OCI-M2 (cell line): Measurements from ENCODE around the gene VIPR2.
"Not testable (repeated sequence)": the region's sequence is repeated elsewhere in the genome, so short reads cannot be mapped to it uniquely, and the experiment has no call there.

Experiments used
- DNase-seq: peaks from one replicate; lab custom pipeline; 2025; ENCODE audit not compliant: unreplicated experiment; lab: John Stamatoyannopoulos, UW

VIPR2 gene

GRCh38 chr7:159140170-159140910 lies 4.3 kb downstream of the VIPR2 start:
- no peak for DNase-seq

DNA sequence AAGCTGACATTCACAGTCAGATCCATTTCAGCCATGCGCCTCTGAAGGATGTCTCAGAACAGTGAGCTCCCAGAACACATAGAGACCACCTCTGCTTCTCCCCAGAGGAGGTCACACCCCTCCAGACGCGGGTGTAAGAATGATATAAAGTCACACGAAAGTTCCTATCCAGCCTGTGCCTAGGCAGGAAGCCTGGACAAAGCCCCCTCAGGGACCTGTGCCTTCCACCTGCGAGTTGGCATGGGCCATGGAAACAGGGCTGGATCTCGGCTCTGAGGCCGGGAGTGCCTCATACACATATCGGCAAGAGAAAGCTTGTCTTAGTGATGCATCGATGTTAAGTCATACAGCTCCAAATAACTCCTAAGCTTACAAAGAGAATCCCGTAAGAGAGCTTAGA lies 5.0 kb downstream of the VIPR2 start:
- DNase-seq, result no peak

DNA sequence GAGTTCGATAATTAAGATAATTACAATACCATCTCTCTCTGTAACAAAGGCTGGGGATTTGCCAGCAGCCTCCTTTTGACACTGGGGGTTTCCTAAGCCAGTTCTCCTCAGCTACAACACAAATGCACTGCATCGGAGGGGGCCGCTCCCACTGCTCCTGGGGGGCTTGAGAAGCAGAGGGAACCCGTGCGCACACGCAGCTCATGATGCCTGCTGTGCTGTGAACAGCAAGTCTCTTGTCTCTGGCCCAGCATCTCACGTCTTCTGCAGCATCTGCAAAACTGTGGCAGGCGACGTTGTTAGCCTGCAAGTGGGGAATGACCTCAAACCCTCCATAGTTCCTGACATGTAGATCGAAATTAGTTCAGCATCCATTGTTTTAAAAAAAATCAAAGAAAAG lies 5.5 kb downstream of the VIPR2 start:
- no peak for DNase-seq

GRCh38 chr7:159138508-159138907 lies 6.2 kb downstream of the VIPR2 start:
- DNase-seq, result no peak

DNA sequence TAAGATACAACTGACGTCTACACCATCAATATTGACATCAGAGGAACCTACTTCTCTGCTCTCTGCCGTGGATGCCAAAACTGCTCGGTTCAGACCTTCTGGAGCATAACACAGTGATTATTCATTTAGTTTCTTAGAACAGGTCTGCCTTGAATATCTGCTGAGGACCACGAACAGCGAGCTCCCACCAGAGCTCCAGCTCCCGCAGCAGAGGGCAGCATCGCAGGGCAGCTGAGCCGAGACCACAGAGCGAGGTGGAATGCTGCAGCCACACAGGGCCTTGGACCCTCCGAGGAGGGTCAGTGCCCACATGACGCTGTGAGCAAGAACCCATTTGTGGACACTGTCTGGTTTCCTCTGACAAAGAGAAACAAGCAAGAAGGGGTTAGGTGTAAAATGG lies 6.8 kb downstream of the VIPR2 start:
- DNase-seq, result no peak

DNA sequence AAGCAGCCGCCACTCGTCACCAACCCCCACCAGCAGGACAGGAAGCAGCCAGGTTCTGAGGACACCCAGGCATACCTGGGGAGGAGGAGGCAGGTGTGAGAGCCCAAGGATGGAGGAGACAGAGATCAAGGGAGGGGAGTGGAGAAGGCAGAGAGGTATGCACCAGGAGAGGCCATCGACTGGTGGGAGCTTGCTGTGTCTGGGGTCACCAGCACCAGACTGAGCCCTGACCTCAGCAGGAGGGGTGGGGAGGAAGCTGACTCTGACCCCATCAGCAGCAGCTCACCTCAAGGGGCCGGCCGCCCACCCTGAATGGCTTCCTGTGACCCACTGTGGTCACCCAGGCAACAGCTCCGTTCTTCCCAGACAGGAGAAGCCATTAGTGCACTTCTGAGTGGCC lies 7.8 kb downstream of the VIPR2 start:
- DNase-seq, result no peak

GRCh38 chr7:159136442-159136841 lies 8.2 kb downstream of the VIPR2 start:
- no peak for DNase-seq

- no peak for DNase-seq
These were observed 8.7 kb downstream of the VIPR2 start for GRCh38 chr7:159136013-159136412.

DNA sequence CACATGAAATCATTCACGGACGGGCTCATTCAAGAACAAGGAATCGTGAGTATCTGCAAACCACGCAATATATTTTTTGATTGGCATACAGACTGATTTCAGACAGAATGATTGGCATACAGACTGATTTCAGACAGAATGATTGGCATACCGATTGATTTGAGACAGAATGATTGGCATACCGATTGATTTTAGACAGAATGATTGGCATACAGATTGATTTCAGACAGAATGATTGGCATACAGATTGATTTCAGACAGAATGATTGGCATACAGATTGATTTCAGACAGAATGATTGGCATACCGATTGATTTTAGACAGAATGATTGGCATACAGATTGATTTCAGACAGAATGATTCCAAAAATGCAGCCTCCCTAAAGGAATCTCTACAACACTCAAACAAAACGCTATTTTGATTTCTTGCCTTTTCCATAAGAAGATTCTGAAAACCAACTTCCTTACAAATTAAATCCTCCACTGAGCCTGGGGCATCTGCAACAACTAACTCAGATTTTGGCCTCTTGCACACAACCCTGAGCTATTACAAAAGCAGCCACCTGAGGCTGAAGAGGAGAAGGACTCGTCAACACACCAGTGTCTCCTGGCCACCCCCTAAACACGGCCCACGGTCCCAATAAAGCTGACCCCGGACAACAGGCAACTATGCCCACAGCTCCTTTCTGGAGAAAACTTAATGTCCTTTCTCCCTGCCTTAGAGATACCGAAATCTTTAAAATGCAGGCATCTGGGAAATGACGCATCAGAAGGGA lies 11.8 kb downstream of the VIPR2 start:
- DNase-seq, result not testable (repeated sequence)

DNA sequence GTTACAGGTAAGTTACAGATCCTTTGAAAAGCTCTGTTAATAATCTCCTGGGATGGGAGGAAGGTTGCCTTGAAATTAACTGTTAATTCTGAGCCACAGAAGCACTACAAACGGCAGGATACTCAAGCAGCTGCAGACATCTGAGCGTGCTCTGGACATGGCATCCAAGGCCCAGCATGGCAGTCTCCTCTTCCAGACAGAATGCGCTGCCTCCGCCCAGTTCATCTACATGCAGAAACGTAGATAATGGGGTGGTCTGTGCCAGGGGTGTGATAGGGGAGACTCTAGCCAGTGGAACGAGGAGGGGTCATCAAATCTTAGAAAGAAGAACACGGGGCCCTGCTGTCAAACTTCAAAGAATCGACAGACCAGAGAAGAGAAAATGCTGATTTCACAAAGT lies 13.8 kb downstream of the VIPR2 start:
- DNase-seq, result no peak

DNA sequence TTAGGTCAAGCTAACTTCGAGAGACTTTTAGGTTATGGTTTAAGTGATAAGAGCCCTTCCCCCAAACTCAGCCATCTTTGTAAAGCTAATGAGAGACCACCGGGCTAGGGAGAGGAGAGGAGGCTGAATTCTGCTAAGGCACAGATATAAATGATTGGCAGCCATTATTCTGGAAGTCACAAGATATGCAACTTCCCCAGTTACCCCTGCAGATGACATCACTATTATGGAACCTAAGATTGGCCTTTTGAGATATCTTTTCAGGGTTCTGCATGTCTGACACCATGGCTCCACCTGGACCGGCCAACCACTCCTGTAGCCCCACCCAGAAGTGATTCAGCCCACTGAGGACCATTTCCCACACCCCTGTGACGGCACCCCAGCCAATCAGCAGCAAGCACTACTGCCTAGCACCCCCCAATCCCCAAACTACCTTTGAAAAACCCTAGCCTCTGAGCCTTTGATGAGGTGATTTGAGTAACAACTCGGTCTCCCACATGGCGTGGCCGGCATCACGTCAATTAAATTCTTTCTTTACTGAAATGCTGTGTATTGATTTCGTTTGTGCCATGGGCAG lies 14.4 kb downstream of the VIPR2 start:
- no peak for DNase-seq

- no peak for DNase-seq
These were observed 15.9 kb downstream of the VIPR2 start for GRCh38 chr7:159128767-159129166.

GRCh38 chr7:159127691-159128642 lies 16.7 kb downstream of the VIPR2 start:
- DNase-seq, result no peak

- DNase-seq, result no peak
These were observed 18.1 kb downstream of the VIPR2 start for GRCh38 chr7:159126311-159127260.

GRCh38 chr7:159125955-159126270 lies 18.8 kb downstream of the VIPR2 start:
- no peak for DNase-seq

DNA sequence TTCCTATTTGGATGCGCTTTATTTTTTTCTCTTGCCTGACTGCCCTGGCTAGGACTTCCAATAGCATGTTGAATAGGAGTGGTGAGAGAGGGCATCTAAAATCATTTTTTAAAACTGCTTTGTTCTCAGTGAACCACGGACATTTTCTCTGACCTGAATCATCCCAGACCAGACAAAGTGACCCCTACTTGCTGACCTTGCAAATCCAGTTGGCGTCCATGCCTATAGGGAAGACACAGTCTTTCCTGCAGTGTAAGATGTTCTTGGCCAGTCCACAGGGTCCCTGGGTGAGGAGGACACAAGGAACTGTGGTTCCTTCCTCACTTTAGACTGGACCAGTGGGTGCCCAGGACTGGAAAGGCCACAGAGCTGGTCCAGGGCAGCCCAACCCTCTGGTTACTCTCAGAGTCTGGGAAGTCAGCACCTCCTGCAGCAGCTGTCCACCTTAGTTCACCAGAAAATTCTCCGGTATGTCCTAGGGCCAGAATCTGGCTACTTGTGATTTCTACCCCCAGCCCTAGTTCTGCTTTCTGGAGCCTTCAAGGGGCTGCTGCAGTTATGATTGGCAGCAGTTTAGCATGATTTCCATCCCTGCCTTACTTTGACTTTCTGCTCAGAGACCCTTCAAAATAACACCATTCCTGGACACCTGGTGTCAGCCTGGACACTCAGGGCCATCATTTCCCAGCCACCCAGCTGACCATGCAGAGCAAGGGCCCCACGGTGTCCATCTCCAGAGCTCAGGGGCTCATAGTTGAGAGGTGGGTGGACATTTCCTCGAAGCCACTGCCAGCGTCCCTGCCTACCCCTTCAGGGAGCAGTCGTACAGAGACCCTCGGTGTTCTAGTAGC lies 19.3 kb downstream of the VIPR2 start:
- DNase-seq, result no peak

DNA sequence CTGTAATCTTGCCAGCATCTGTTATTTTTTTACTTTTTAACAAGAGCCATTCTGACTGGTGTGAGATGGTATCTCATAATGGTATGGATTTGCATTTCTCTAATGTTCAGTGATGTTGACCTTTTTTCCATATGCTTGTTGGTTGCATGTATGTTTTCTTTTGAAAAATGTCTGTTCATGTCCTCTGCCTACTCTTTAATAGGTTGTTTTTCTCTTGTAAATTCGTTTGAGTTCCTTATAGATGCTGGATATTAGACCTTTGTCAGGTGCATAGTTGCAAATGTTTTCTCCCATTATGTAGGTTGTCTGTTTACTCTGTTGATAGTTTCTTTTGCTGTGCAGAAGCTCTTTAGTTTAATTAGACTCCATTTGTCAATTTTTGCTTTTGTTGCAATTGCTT lies 20.9 kb downstream of the VIPR2 start:
- not testable (repeated sequence) for DNase-seq

DNA sequence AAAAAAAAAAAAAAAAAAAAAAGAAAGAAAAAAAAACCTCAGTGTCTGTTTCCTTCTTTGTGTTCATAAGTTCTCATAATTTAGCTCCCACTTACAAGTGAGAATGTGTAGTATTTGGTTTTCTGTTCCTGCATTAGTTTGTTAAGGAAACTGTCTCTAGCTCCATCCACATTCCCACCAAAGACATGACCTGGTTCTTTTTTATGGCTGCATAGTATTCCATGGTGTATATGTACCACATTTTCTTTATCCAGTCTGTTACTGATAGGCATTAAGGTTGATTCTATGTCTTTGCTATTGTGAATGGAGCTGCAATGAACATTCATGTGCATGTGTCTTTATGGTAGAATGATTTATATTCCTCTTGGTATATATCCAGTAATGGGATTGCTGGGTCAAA lies 21.4 kb downstream of the VIPR2 start:
- not testable (repeated sequence) for DNase-seq

GRCh38 chr7:159122276-159122675 lies 22.4 kb downstream of the VIPR2 start:
- no peak for DNase-seq
